GM12878 (cell line): ENCODE measurements around the gene KLHDC9. TPM values are rescaled to one million over a fixed set of nuclear protein-coding genes. Genes with fewer than 3 reads are reported as not detected.

ENCODE experiments used
- BRCA1 ChIP-seq: IDR thresholded peaks from 2 replicates; pipeline ENCODE4 v1.6.1; 2011; ENCODE audit warnings: low read depth, low read length, improper control_type of control experiment
- CEBPZ ChIP-seq: fragments of 150-350 bp; IDR thresholded peaks from 2 replicates; pipeline ENCODE4 v1.6.1; 2016; ENCODE audit warnings: low read depth, low read length
- CREB1 ChIP-seq: IDR thresholded peaks from 2 replicates; pipeline ENCODE4 v1.6.1; 2012; ENCODE audit warnings: low read depth, mild to moderate bottlenecking, inconsistent platforms
- FOXM1 ChIP-seq: IDR thresholded peaks from 2 replicates; pipeline ENCODE4 v1.6.1; 2012; ENCODE audit warnings: low read depth, mild to moderate bottlenecking, inconsistent platforms, low read length, moderate library complexity
- IKZF1 ChIP-seq: fragments of 450-650 bp; conservative IDR thresholded peaks from 2 replicates; pipeline ENCODE4 v1.6.1; 2017; ENCODE audit warnings: antibody characterized with exemption, mild to moderate bottlenecking
- IRF4 ChIP-seq: IDR thresholded peaks from 2 replicates; pipeline ENCODE4 v1.6.1; 2011; ENCODE audit warnings: low read depth, low read length
- NFYA ChIP-seq: IDR thresholded peaks from 2 replicates; pipeline ENCODE4 v1.6.1; 2011; ENCODE audit warnings: low read depth, mild to moderate bottlenecking, low read length, improper control_type of control experiment, borderline replicate concordance
- NFYB ChIP-seq: IDR thresholded peaks from 2 replicates; pipeline ENCODE4 v1.6.1; 2011; ENCODE audit warnings: low read depth, mild to moderate bottlenecking, low read length, improper control_type of control experiment, moderate library complexity; ENCODE audit not compliant: insufficient read depth
- NR2C1 ChIP-seq: fragments of 450-650 bp; IDR thresholded peaks from 2 replicates; pipeline ENCODE4 v1.6.1; 2017; ENCODE audit warnings: antibody characterized with exemption, mild to moderate bottlenecking, moderate library complexity
- PML ChIP-seq: IDR thresholded peaks from 2 replicates; pipeline ENCODE4 v1.6.1; 2012; ENCODE audit warnings: low read length, inconsistent platforms
- POLR2AphosphoS5 ChIP-seq: IDR thresholded peaks from 2 replicates; pipeline ENCODE4 v1.6.1; 2011; ENCODE audit warnings: mild to moderate bottlenecking, low read length, inconsistent platforms
- POU2F2 ChIP-seq: IDR thresholded peaks from 3 replicates; pipeline ENCODE4 v1.6.1; 2011; ENCODE audit warnings: low read depth, mild to moderate bottlenecking, low read length, borderline replicate concordance
- RAD21 ChIP-seq: IDR thresholded peaks from 2 replicates; pipeline ENCODE4 v1.6.1; 2011; ENCODE audit warnings: mild to moderate bottlenecking, low read depth, low read length, moderate library complexity; ENCODE audit not compliant: insufficient read depth
- RBBP5 ChIP-seq: fragments of 200-600 bp; sonication (generic); conservative IDR thresholded peaks from 2 replicates; pipeline ENCODE4 v1.6.1; 2016
- RUNX3 ChIP-seq: IDR thresholded peaks from 2 replicates; pipeline ENCODE4 v1.6.1; 2012; ENCODE audit warnings: low read length, inconsistent platforms
- SMAD5 ChIP-seq: IDR thresholded peaks from 2 replicates; pipeline ENCODE4 v1.6.1; 2016; ENCODE audit warnings: antibody characterized with exemption, low read depth
- SPI1 ChIP-seq: IDR thresholded peaks from 2 replicates; pipeline ENCODE4 v1.6.1; 2011; ENCODE audit warnings: low read depth, mild to moderate bottlenecking, low read length, moderate library complexity, borderline replicate concordance; ENCODE audit not compliant: insufficient read depth
- SREBF1 ChIP-seq: IDR thresholded peaks from 2 replicates; pipeline ENCODE4 v1.6.1; 2012; ENCODE audit warnings: mild to moderate bottlenecking, low read length
- SRF ChIP-seq, 2 experiments: IDR thresholded peaks; 2 replicates each; pipeline ENCODE4 v1.6.1; 2011; ENCODE audit warnings: low read depth in 2 of 2, low read length in 2 of 2, mild to moderate bottlenecking in 1 of 2, moderate library complexity in 1 of 2
- STAT3 ChIP-seq: IDR thresholded peaks from 2 replicates; pipeline ENCODE4 v1.6.1; 2011; ENCODE audit warnings: low read depth, low read length, improper control_type of control experiment
- TCF3 ChIP-seq: IDR thresholded peaks from 2 replicates; pipeline ENCODE4 v1.6.1; 2012; ENCODE audit warnings: low read depth, mild to moderate bottlenecking, low read length, borderline replicate concordance; ENCODE audit not compliant: insufficient read depth
- WRNIP1 ChIP-seq: IDR thresholded peaks from 2 replicates; pipeline ENCODE4 v1.6.1; 2011; ENCODE audit warnings: low read depth, low read length, improper control_type of control experiment, borderline replicate concordance
- ZNF217 ChIP-seq: fragments of 450-650 bp; IDR thresholded peaks from 2 replicates; pipeline ENCODE4 v1.6.1; 2017; ENCODE audit warnings: antibody characterized with exemption, mild to moderate bottlenecking
- polyA plus RNA-seq, 11 experiments: library from polyadenylated mRNA; depleted of rRNA in 4 of 11; unstranded in 6 of 11; stranded (reverse) in 5 of 11; fragments of >200 nt; fragmentation: Nextera tagmentation in 4 of 11; fragmentation: Illumina TruSeq in 1 of 11; extraction: Ambion mirVana in 4 of 11; extraction: Trizol in 1 of 11; gene quantifications; 1 replicate in 1 of 11; 2 replicates in 10 of 11; pipeline versions ENCODE4 v1.2.1 to v1.2.3, GENCODE V29; 2011 to 2016; ENCODE audit warnings: inconsistent platforms in 2 of 11, missing spikeins in 2 of 11, low read depth in 1 of 11
- total RNA-seq, 4 experiments: library from RNA; depleted of rRNA in 3 of 4; stranded (reverse); fragments of >200 nt in 3 of 4; fragmentation: Illumina TruSeq in 1 of 4; extraction: Trizol in 1 of 4; gene quantifications; 2 replicates each; pipeline versions ENCODE4 v1.2.1 to v1.2.3, GENCODE V29; 2013 to 2021
- TF ChIP-seq, protein P1 (sequence below): fragments of 150-350 bp; IDR thresholded peaks from 2 replicates; pipeline ENCODE4 v1.6.1; 2014; ENCODE audit warnings: mild to moderate bottlenecking, low read depth, low read length
- TF ChIP-seq, protein P2 (sequence below): fragments of 450-650 bp; IDR thresholded peaks from 2 replicates; pipeline ENCODE4 v1.6.1; 2018; ENCODE audit warnings: borderline replicate concordance, mild to moderate bottlenecking; ENCODE audit not compliant: partially characterized antibody

Gene KLHDC9
- total and polyA plus RNA-seq, 10 of the 15 experiments (the other 5 are each of a cell fraction or from before 2014, with no cell fraction given): 0.66 to 4.9 (median 2.6) TPM

GRCh38 chr1:161132410-161133219, 34.5 kb downstream of the KLHDC9 start, which contains the start of gene DEDD (continued):
- TF ChIP-seq RBBP5 (no peak), SMAD5 (no peak; the same call in 1 of the 2 replicates), POLR2AphosphoS5 (0 out of 2 replicates have a peak, but pooled peaks have one; percentile 24), CEBPZ (no peak), NFYA (no peak), NR2C1 (peak; percentile 92), IKZF1 (peak; percentile 99), STAT3 (no peak), TCF3 (0 out of 2 replicates have a peak, but pooled peaks have one; percentile 3), POU2F2 (peak; percentile 44; the same call in 1 of the 3 replicates), CREB1 (peak; percentile 82), SREBF1 (no peak), NFYB (no peak), FOXM1 (no peak), BRCA1 (no peak), WRNIP1 (peak; percentile 82; the same call in 1 of the 2 replicates), IRF4 (no peak), PML (no peak; the same call in 1 of the 2 replicates), ZNF217 (peak; percentile 57; the same call in 1 of the 2 replicates), SRF (IDR thresholded peaks at IDR 0.05; ENCODE audit: low read depth in 2 of 2, low read length in 2 of 2) (no peak), RUNX3 (0 out of 2 replicates have a peak, but pooled peaks have one; percentile 25), RAD21 (no peak), SPI1 (no peak)
- TF ChIP-seq, protein P1, sequence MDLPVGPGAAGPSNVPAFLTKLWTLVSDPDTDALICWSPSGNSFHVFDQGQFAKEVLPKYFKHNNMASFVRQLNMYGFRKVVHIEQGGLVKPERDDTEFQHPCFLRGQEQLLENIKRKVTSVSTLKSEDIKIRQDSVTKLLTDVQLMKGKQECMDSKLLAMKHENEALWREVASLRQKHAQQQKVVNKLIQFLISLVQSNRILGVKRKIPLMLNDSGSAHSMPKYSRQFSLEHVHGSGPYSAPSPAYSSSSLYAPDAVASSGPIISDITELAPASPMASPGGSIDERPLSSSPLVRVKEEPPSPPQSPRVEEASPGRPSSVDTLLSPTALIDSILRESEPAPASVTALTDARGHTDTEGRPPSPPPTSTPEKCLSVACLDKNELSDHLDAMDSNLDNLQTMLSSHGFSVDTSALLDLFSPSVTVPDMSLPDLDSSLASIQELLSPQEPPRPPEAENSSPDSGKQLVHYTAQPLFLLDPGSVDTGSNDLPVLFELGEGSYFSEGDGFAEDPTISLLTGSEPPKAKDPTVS: no peak
- TF ChIP-seq, protein P2, sequence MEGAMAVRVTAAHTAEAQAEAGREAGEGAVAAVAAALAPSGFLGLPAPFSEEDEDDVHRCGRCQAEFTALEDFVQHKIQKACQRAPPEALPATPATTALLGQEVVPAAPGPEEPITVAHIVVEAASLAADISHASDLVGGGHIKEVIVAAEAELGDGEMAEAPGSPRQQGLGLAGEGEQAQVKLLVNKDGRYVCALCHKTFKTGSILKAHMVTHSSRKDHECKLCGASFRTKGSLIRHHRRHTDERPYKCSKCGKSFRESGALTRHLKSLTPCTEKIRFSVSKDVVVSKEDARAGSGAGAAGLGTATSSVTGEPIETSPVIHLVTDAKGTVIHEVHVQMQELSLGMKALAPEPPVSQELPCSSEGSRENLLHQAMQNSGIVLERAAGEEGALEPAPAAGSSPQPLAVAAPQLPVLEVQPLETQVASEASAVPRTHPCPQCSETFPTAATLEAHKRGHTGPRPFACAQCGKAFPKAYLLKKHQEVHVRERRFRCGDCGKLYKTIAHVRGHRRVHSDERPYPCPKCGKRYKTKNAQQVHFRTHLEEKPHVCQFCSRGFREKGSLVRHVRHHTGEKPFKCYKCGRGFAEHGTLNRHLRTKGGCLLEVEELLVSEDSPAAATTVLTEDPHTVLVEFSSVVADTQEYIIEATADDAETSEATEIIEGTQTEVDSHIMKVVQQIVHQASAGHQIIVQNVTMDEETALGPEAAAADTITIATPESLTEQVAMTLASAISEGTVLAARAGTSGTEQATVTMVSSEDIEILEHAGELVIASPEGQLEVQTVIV: no peak
